HL-60 (cell line): ENCODE measurements around the gene KATNB1.

Experiments used
- POLR2AphosphoS5 ChIP-seq: IDR thresholded peaks from 2 replicates; pipeline ENCODE4 v1.6.1; 2012; ENCODE audit warnings: low read depth
- SPI1 ChIP-seq: IDR thresholded peaks from 2 replicates; pipeline ENCODE4 v1.6.1; 2012; ENCODE audit warnings: low read depth, mild to moderate bottlenecking, borderline replicate concordance
- TF ChIP-seq, protein P1 (sequence below): IDR thresholded peaks from one replicate; pipeline ENCODE4 v1.5.1; 2011; ENCODE audit warnings: low read length, control low read depth, inconsistent platforms; ENCODE audit not compliant: insufficient read depth
- TF ChIP-seq, protein P2 (sequence below): IDR thresholded peaks from 2 replicates; pipeline ENCODE4 v1.6.1; 2012; ENCODE audit warnings: low read depth; ENCODE audit not compliant: insufficient replicate concordance

DNA sequence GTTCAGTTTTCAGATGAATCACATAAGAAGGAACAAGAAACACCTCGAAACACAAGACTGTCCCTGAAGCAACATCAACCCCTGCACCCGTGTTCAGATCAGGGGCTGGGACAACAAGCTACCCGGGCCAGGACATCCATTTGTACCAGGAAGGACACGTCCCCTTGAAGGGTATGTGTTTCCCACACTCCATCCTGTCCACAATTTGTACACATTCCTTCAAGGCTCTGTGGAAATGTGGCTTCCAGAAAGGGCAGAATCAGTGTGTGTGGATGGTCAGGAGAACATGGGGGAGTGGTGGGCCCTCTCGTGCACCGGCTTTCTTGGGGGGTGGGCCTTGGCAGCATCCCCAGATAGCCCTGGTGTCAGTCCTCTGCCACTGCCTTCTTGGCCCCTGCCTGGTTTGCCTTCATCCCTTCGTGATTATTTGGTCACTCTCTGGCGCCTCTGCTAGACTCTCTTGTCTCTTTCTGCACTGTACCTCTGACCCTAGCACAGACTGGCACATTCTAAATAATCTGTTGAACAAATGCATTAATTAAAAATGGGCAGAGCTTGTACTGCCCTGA is 56.4 kb downstream of the KATNB1 start:
- TF ChIP-seq POLR2AphosphoS5 (no peak), SPI1 (no peak)
- TF ChIP-seq, protein P1, sequence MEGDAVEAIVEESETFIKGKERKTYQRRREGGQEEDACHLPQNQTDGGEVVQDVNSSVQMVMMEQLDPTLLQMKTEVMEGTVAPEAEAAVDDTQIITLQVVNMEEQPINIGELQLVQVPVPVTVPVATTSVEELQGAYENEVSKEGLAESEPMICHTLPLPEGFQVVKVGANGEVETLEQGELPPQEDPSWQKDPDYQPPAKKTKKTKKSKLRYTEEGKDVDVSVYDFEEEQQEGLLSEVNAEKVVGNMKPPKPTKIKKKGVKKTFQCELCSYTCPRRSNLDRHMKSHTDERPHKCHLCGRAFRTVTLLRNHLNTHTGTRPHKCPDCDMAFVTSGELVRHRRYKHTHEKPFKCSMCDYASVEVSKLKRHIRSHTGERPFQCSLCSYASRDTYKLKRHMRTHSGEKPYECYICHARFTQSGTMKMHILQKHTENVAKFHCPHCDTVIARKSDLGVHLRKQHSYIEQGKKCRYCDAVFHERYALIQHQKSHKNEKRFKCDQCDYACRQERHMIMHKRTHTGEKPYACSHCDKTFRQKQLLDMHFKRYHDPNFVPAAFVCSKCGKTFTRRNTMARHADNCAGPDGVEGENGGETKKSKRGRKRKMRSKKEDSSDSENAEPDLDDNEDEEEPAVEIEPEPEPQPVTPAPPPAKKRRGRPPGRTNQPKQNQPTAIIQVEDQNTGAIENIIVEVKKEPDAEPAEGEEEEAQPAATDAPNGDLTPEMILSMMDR = no peak
- TF ChIP-seq, protein P2, sequence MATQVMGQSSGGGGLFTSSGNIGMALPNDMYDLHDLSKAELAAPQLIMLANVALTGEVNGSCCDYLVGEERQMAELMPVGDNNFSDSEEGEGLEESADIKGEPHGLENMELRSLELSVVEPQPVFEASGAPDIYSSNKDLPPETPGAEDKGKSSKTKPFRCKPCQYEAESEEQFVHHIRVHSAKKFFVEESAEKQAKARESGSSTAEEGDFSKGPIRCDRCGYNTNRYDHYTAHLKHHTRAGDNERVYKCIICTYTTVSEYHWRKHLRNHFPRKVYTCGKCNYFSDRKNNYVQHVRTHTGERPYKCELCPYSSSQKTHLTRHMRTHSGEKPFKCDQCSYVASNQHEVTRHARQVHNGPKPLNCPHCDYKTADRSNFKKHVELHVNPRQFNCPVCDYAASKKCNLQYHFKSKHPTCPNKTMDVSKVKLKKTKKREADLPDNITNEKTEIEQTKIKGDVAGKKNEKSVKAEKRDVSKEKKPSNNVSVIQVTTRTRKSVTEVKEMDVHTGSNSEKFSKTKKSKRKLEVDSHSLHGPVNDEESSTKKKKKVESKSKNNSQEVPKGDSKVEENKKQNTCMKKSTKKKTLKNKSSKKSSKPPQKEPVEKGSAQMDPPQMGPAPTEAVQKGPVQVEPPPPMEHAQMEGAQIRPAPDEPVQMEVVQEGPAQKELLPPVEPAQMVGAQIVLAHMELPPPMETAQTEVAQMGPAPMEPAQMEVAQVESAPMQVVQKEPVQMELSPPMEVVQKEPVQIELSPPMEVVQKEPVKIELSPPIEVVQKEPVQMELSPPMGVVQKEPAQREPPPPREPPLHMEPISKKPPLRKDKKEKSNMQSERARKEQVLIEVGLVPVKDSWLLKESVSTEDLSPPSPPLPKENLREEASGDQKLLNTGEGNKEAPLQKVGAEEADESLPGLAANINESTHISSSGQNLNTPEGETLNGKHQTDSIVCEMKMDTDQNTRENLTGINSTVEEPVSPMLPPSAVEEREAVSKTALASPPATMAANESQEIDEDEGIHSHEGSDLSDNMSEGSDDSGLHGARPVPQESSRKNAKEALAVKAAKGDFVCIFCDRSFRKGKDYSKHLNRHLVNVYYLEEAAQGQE = no peak
